ENCODE measurements around the gene GOLGA8K. TPM values are rescaled to one million over a fixed set of nuclear protein-coding genes. Genes with fewer than 3 reads are reported as not detected.
"Not testable (repeated sequence)": the region's sequence is repeated elsewhere in the genome, so short reads cannot be mapped to it uniquely, and the experiment has no call there.

Gene GOLGA8K, protein sequence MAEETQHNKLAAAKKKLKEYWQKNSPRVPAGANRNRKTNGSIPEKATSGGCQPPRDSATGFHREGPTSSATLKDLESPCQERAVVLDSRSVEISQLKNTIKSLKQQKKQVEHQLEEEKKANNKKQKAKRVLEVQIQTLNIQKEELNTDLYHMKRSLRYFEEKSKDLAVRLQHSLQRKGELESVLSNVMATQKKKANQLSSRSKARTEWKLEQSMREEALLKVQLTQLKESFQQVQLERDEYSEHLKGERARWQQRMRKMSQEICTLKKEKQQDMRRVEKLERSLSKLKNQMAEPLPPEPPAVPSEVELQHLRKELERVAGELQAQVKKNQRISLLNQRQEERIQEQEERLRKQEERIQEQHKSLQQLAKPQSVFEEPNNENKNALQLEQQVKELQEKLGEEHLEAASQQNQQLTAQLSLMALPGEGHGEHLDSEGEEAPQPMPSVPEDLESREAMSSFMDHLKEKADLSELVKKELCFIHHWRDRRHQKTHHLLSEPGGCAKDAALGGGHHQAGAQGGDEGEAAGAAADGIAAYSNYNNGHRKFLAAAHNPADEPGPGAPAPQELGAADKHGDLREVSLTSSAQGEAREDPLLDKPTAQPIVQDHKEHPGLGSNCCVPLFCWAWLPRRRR
- total RNA-seq, result 0.74 TPM
- long read RNA-seq, result 0 reads

DNA sequence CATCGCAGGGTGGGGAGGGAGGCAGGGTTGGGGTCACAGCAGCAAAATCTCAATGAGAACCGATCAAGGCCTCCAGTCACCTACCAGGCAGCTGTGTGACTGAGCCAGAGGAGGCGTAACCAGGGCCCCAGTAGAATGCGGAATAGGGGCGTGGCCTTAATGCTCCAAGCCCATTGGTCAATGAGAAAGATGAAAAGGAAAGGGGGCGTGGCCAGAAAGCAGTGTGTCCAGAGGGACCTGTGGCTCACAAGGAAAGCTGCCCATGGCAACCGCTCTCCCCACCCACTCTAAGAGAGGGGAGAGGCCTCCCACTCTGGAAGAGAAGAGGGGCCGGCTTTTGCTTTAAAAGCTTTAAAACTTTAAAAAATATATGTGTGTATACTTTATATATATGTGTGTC, at the start of gene GOLGA8K:
TSS of gene GOLGA8K (minus strand) at position 101 of the 400 bp plus-strand sequence. CDS start at position 3, 98 bp downstream.
- intact Hi-C loops (cut with micrococcal nuclease); DNase-seq; ATAC-seq: not testable (repeated sequence)

DNA sequence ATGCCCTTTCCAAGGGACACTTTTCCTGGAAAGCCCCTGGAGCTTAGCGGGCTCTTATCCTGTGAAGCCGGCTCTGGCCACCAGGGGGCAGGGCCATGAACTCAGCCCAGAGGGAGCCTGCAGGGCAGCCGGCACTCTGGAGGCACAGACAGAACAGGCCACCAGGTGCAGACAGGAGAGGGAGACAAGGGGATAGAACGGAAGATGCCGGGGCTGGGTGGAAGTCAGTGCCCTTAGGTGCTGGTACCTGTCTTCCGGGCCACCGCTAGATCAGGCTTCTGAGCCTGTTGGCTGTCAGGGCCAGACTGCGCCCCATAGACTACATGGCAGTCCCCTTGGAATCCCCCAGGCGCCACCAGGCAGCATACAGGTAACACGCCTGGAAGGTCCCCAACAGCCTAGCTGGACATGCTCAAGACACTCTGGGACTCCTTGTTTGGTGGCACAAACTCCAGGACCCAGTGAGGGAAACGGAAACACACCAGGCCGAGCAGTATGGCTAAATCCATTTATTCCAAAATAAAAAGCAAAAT, 37.4 kb upstream of the GOLGA8K start:
- ATAC-seq; intact Hi-C loops (cut with micrococcal nuclease); DNase-seq: not testable (repeated sequence)

DNA sequence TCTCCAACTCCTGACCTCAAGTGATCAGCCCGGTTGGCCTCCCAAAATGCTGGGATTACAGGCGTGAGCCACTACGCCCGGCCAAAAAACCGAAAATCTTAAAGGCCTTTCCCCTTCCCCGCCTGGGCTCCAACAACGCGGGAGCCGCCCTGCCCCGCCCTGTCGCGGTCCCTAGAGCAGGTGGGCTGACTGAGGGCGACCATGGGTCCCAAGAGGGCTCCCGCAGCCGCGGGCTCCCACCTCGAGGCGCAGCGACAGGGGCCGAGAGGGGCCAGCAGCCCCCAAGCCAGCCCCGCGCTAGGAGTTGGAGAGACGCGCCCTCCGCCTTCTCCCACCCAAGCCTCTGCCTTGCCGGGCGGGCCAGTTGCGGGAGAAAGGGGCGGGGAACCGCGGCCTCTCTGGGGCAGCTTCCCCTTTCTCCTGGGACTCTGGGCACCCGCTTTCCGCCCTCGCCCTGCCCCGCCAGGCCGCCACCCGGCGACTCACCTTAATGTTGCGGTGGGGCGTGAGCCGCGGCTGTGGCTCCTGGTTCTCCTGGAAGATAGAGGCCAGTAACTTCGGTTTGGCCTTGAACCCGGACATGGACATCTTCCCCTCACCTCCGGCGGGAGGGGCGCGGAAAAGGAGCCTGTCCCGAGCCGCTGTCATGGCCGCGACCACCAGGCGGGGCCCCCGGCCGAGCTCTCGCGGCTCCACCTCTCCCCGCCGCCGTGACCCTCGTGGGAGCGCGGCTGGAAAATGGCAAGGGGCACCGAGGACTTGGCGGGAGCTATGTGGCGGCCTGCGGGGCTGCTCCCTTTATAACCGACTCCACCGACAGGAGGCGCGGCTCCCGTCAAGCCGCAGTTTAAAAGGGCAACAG, 31.2 kb upstream of the GOLGA8K start:
- DNase-seq; intact Hi-C loops (cut with micrococcal nuclease): not testable (repeated sequence)
- peak; percentile 84 for ATAC-seq

- ATAC-seq; intact Hi-C loops (cut with micrococcal nuclease); DNase-seq: not testable (repeated sequence)
Measured at GRCh38 chr15:32427635-32428034, 24.5 kb upstream of the GOLGA8K start.

- ATAC-seq; intact Hi-C loops (cut with micrococcal nuclease): not testable (repeated sequence)
- peak; percentile 39 for DNase-seq
Measured at GRCh38 chr15:32426511-32426910, 23.4 kb upstream of the GOLGA8K start.

- intact Hi-C loops (cut with micrococcal nuclease); ATAC-seq; DNase-seq: not testable (repeated sequence)
Measured at GRCh38 chr15:32407903-32408302, 4.8 kb upstream of the GOLGA8K start.

- DNase-seq; ATAC-seq; intact Hi-C loops (cut with micrococcal nuclease): not testable (repeated sequence)
Measured at GRCh38 chr15:32396522-32396921, 6.6 kb downstream of the GOLGA8K start.

DNA sequence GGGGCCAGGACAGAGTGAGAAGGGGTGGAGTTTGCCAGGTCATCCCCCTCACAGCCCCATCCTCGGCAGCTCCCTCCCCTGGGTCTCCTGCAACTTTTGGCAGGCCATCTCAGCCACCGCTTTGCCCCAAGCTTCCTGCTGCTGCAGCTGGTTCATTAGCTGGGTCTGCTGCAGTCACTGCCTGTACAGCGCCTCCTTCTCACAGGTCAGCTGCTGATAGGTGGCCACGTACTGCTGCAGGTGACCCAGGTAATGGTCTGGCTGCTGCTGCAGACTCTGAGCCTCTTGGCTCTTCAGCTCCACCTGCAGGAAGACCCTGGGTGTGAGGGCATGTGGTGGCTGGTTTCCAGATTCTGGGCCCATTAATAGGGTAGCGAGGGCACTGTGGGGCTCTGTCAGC, 8.3 kb downstream of the GOLGA8K start:
- intact Hi-C loops (cut with micrococcal nuclease); DNase-seq; ATAC-seq: not testable (repeated sequence)

GRCh38 chr15:32388050-32388648, 14.9 kb downstream of the GOLGA8K start:
- ATAC-seq, result peak; percentile 43
- intact Hi-C loops (cut with micrococcal nuclease); DNase-seq: not testable (repeated sequence)

- peak; percentile 50 for ATAC-seq
- DNase-seq, result not testable (repeated sequence)
Measured at GRCh38 chr15:32385823-32386495, 17.1 kb downstream of the GOLGA8K start.

GRCh38 chr15:32374185-32374584, 28.9 kb downstream of the GOLGA8K start:
- ATAC-seq, result peak; percentile 89
- intact Hi-C loops (cut with micrococcal nuclease); DNase-seq: not testable (repeated sequence)

More at GRCh38 chr15:32385823-32386495, 17.1 kb downstream of the GOLGA8K start:
- intact Hi-C loops (cut with micrococcal nuclease), result not testable (repeated sequence)

GRCh38 chr15:32373707-32374106, 29.4 kb downstream of the GOLGA8K start:
- ATAC-seq, DNase-seq: not testable (repeated sequence)

GRCh38 chr15:32372075-32372474, 31.0 kb downstream of the GOLGA8K start:
- DNase-seq; ATAC-seq; intact Hi-C loops (cut with micrococcal nuclease): not testable (repeated sequence)

More at GRCh38 chr15:32373707-32374106, 29.4 kb downstream of the GOLGA8K start:
- intact Hi-C loops (cut with micrococcal nuclease), result not testable (repeated sequence)

GRCh38 chr15:32370526-32370925, 32.6 kb downstream of the GOLGA8K start:
- DNase-seq; intact Hi-C loops (cut with micrococcal nuclease): not testable (repeated sequence)
- ATAC-seq, result peak; percentile 91

- ATAC-seq; intact Hi-C loops (cut with micrococcal nuclease); DNase-seq: not testable (repeated sequence)
Measured at GRCh38 chr15:32370064-32370463, 33.0 kb downstream of the GOLGA8K start.

- ATAC-seq; intact Hi-C loops (cut with micrococcal nuclease); DNase-seq: not testable (repeated sequence)
Measured at GRCh38 chr15:32366492-32366891, 36.6 kb downstream of the GOLGA8K start.

- intact Hi-C loops (cut with micrococcal nuclease); ATAC-seq; DNase-seq: not testable (repeated sequence)
Measured at GRCh38 chr15:32365955-32366354, 37.1 kb downstream of the GOLGA8K start.

DNA sequence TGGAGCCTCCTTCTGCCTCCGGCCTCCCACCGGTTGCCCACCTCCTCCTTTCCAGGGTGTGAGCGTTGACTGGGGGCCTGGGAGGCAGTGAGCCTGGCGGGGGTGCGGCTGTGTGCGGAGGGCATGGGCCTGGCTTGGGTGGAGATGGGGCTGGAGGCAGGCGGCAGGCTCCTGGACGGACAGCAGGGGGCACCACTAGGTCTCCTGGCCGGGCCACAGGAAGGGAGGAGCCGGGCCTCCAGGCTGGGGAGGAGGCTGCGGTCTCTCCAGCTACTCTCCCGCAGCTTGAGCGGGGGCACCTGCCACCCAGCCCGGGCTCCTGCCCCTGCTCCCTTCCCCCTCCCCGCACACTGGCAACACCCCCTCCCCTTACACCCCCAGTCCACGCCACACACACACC, 38.1 kb downstream of the GOLGA8K start:
- peak; percentile 44 for ATAC-seq
- peak; percentile 30 for DNase-seq
- intact Hi-C loops (cut with micrococcal nuclease), result not testable (repeated sequence)

Measured in left ventricle myocardium superior (tissue), 1 donor.